ENCODE measurements around the gene ACTMAP. TPM values are rescaled to one million over a fixed set of nuclear protein-coding genes. Genes with fewer than 3 reads are reported as not detected.
"Not testable (repeated sequence)": the region's sequence is repeated elsewhere in the genome, so short reads cannot be mapped to it uniquely, and the experiment has no call there.

Gene ACTMAP
- 5.0 and 5.4 TPM in 2 replicates for total RNA-seq (2014; rRNA removed; shearing (Covaris generic))

- no peaks in the 10 kb centered on the region for H3K27me3 ChIP-seq
Measured at GRCh38 chr19:40750058-40750873, at the start of gene ACTMAP. ACTMAP (minus strand) TSS chr19:40750477; CDS start chr19:40749803, 674 bp downstream.

GRCh38 chr19:40799558-40800338 is 49.5 kb upstream of the ACTMAP start:
- H3K4me1 ChIP-seq: no peaks in the 10 kb centered on the region
- H3K27me3 ChIP-seq: no peaks in the 10 kb centered on the region
- no peaks in the 10 kb centered on the region for H3K9me3 ChIP-seq (replicated peaks)
- H3K4me3 ChIP-seq: peak overlapping the region; percentile 63
- peak; percentile 43 to 48 for DNase-seq
- H3K27ac ChIP-seq: peak overlapping the region; percentile 34
- peaks cover 25% of the 10 kb centered on the region for H3K36me3 ChIP-seq

More at GRCh38 chr19:40750058-40750873, at the start of gene ACTMAP:
- Histone ChIP-seq H3K36me3 (peaks cover 14% of the 10 kb centered on the region), H3K4me3 (peak within 1 kb of the TSS; percentile 70), H3K27ac (peak within 1 kb of the TSS; percentile 97), H3K4me1 (peaks cover 8% of the 10 kb centered on the region; the same call in 1 of the 2 replicates), H3K9me3 (replicated peaks) (no peaks in the 10 kb centered on the region)
- DNase-seq: peak; percentile 100

DNA sequence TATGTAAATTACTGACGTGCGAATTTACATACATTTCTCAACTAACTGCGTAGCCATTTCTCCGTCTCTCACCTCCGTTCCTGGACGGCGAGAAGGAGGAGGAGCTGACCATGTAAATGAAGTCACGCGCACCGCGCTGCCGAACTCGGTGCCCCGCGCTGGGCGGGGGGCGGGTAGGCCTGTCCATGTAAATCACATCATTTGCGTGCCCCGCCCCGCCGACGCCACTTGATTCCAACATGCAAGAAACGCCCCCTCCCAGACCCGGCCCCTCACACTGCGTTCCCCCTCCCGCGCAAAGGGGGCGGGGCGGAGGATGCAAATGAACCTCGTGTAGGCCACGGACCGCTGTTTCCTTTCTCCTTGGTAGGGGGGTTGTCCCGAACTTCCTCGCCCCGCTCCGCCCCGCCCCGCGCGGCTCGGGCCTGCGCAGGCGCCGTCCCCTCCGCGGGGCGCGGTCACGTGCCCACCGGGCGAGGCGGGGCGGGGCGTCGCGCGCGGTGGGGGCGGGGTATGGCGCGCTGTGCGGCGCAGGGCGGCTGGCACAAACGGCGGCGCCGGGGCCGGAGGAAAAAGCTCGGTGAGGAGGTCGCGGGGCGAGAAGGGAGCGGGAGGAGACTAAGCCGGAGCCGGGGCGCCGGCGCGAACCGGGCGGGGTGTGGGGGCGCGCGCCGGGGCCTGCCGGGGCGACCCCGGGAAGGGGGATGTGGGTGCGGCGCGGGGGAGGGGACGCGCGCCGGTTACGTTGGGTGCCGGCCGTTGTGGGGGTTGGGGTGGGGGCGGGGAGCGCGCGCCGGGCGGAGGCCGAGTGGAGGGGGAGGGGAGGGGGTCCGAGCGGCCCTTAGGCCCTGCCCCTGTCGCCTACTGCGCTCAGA is 48.6 kb upstream of the ACTMAP start, which contains the start of gene EGLN2:
EGLN2 (plus strand) TSS at position 509 of the 875 bp plus-strand sequence. CDS start 1,382 bp downstream, outside the sequence.
- H3K27me3 ChIP-seq: no peaks in the 10 kb centered on the region
- no peaks in the 10 kb centered on the region for H3K9me3 ChIP-seq (replicated peaks)
- DNase-seq: peak; percentile 100
- H3K4me3 ChIP-seq: peak within 1 kb of the TSS; percentile 63
- H3K36me3 ChIP-seq: peaks cover 19% of the 10 kb centered on the region
- peak within 1 kb of the TSS; percentile 34 for H3K27ac ChIP-seq
- H3K4me1 ChIP-seq: no peaks in the 10 kb centered on the region

DNA sequence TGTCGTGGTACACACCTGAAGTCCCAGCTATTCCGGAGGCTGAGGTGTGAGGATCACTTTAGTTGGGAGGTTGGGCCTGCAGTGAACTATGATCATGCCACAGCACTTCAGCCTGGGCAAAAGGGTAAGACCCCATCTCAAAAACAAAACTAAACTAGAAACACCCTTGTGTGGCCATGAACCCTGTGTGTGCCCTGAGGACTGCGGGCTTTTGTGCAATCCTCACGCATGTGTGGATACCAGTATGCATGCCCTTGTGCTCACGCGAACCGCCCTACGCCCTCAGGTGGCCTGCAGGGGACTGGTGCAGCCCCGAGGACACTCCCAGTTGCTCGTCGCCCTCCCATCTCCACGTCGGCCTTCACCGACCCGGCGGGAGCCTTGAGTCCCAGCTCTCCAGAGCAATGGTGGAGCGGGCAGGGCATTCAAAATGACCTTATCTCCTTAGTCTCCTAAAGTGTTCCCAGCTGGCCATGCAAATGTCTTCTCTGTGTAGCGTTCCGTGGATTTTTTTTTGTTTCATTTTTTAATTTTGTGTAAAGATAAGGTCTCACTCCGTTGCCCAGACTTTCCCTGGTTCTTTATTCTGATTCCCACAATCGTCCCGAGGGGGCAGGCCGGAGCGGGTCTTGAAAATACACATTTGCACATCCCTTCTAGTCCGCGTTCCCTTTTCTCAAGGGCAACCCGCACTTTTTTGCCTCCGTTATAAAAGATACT is 47.8 kb upstream of the ACTMAP start:
- no peaks in the 10 kb centered on the region for H3K9me3 ChIP-seq (replicated peaks)
- peaks cover 16% of the 10 kb centered on the region for H3K36me3 ChIP-seq
- DNase-seq: peak; percentile 75
- peak overlapping the region; percentile 28; the same call in 1 of the 2 replicates for H3K27ac ChIP-seq
- peak overlapping the region; percentile 63 for H3K4me3 ChIP-seq
- no peaks in the 10 kb centered on the region for H3K4me1 ChIP-seq
- H3K27me3 ChIP-seq: no peaks in the 10 kb centered on the region

GRCh38 chr19:40797166-40797962 is 47.1 kb upstream of the ACTMAP start:
- Histone ChIP-seq H3K4me1 (no peaks in the 10 kb centered on the region), H3K27ac (no peak overlapping the region), H3K4me3 (no peak overlapping the region), H3K27me3 (no peaks in the 10 kb centered on the region), H3K9me3 (replicated peaks) (no peaks in the 10 kb centered on the region), H3K36me3 (peaks cover 12% of the 10 kb centered on the region)
- DNase-seq: no peak

DNA sequence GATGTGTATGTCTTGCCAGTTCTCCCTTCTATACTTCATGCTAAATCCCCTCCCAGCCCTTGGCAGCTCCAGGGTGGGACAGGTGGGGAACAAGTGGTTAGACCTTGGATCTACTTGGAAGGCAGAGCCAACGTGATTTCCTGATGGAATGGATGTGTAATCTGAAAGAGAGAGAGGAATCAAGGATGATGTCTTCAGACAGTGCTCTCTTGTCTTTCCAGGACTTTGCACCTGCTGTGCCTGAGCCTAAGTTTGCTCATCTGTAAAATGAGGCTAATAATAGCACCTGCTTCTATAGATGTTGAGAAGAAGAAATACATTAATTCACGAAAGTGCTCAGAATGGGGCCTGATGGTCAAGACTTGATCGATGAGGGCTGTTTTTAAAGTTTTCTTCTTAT is 41.7 kb upstream of the ACTMAP start:
- Histone ChIP-seq H3K27me3 (no peaks in the 10 kb centered on the region), H3K27ac (no peak overlapping the region), H3K4me1 (no peaks in the 10 kb centered on the region), H3K4me3 (no peak overlapping the region), H3K9me3 (replicated peaks) (no peaks in the 10 kb centered on the region), H3K36me3 (no peaks in the 10 kb centered on the region)
- DNase-seq: no peak

DNA sequence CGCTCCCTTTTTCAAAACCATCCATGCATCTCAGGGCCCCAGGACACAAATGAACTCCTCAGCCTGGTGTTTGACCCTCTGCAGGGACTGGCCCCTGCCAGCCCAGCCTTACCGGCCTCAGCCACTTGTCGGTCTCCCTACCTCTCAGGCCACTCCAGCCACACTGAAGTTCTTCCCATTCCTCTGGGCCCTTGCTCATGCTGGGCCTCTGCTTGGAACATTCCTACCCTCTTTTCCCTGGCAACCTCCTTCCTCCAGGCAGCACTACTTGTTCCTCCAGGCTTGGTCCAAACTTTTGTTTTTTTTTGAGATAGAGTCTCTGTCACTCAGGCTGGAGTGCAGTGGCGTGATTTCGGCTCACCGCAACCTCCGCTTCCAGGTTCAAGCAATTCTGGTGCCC is 41.1 kb upstream of the ACTMAP start:
- no peaks in the 10 kb centered on the region for H3K4me1 ChIP-seq
- H3K27ac ChIP-seq: no peak overlapping the region
- no peak overlapping the region for H3K4me3 ChIP-seq
- H3K9me3 ChIP-seq (replicated peaks): no peaks in the 10 kb centered on the region
- no peaks in the 10 kb centered on the region for H3K27me3 ChIP-seq
- no peaks in the 10 kb centered on the region for H3K36me3 ChIP-seq
- no peak for DNase-seq

- no peaks in the 10 kb centered on the region for H3K27me3 ChIP-seq
- H3K36me3 ChIP-seq: no peaks in the 10 kb centered on the region
- no peak for DNase-seq
- H3K9me3 ChIP-seq (replicated peaks): no peaks in the 10 kb centered on the region
- no peak overlapping the region for H3K4me3 ChIP-seq
- no peaks in the 10 kb centered on the region for H3K4me1 ChIP-seq
- H3K27ac ChIP-seq: no peak overlapping the region
Measured at GRCh38 chr19:40786060-40787037, 36.1 kb upstream of the ACTMAP start.

DNA sequence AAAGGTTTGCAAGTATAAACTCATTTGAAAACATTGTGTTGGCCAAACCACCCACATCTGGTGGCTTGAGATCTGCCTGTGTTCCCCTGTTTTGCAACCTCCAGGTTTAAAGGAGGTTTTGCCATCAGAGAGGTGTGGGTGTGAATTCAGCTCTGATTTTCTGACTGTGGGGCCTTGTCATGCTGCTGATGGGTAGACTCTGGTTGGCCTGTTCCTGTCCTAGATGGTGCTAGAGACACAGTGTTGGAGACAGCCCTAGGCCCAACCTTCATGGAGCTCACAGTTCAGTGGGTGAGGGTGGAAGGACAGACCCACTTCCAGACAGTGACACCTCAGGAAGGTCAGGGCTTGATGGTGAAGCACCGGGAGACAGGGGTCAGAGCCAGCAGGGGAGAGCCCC is 35.2 kb upstream of the ACTMAP start:
- Histone ChIP-seq H3K36me3 (no peaks in the 10 kb centered on the region), H3K4me3 (no peak overlapping the region), H3K27me3 (no peaks in the 10 kb centered on the region), H3K4me1 (no peaks in the 10 kb centered on the region), H3K9me3 (replicated peaks) (no peaks in the 10 kb centered on the region), H3K27ac (no peak overlapping the region)
- DNase-seq: no peak

GRCh38 chr19:40784146-40784545 is 33.9 kb upstream of the ACTMAP start:
- not testable (repeated sequence) for H3K36me3 ChIP-seq; H3K27me3 ChIP-seq; DNase-seq; H3K4me1 ChIP-seq; H3K27ac ChIP-seq; H3K9me3 ChIP-seq (replicated peaks); H3K4me3 ChIP-seq

- Histone ChIP-seq H3K27ac (no peak overlapping the region), H3K4me1 (no peaks in the 10 kb centered on the region), H3K36me3 (no peaks in the 10 kb centered on the region), H3K9me3 (replicated peaks) (no peaks in the 10 kb centered on the region), H3K4me3 (no peak overlapping the region), H3K27me3 (no peaks in the 10 kb centered on the region)
- no peak for DNase-seq
Measured at GRCh38 chr19:40783711-40784110, 33.4 kb upstream of the ACTMAP start.

GRCh38 chr19:40781140-40781539 is 30.9 kb upstream of the ACTMAP start:
- Histone ChIP-seq H3K27me3 (no peaks in the 10 kb centered on the region), H3K9me3 (replicated peaks) (no peaks in the 10 kb centered on the region), H3K4me3 (no peak overlapping the region), H3K4me1 (peaks cover 5% of the 10 kb centered on the region; the same call in 1 of the 2 replicates), H3K27ac (no peak overlapping the region), H3K36me3 (no peaks in the 10 kb centered on the region)
- no peak for DNase-seq

Data from SJCRH30 (cell line).